Right renal cortex interstitium (tissue), 3 donors: ENCODE data around the gene SIGLEC14. TPM values are rescaled to one million over a fixed set of nuclear protein-coding genes. Genes with fewer than 3 reads are reported as not detected.
"Not testable (repeated sequence)": the region's sequence is repeated elsewhere in the genome, so short reads cannot be mapped to it uniquely, and the experiment has no call there.

Experiments
- DNase-seq, 3 donors: peaks; one replicate each; pipeline ENCODE4 v3.0.0-alpha.2; 2013; ENCODE audit warnings: low read depth in 3 of 3, low spot score in 2 of 3
- polyA plus RNA-seq, 3 donors: library from polyadenylated mRNA; unstranded; fragments of 120-200 nt; gene quantifications; one replicate each; pipeline ENCODE4 v1.2.1, GENCODE V29; 2013; ENCODE audit not compliant: insufficient read length in 3 of 3

SIGLEC14 gene, protein sequence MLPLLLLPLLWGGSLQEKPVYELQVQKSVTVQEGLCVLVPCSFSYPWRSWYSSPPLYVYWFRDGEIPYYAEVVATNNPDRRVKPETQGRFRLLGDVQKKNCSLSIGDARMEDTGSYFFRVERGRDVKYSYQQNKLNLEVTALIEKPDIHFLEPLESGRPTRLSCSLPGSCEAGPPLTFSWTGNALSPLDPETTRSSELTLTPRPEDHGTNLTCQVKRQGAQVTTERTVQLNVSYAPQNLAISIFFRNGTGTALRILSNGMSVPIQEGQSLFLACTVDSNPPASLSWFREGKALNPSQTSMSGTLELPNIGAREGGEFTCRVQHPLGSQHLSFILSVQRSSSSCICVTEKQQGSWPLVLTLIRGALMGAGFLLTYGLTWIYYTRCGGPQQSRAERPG
- polyA plus RNA-seq, result 1 to 10 TPM in 1 of 3 donors, under 1 TPM in 1, not detected in 1; 0.79 to 1.1 TPM

DNA sequence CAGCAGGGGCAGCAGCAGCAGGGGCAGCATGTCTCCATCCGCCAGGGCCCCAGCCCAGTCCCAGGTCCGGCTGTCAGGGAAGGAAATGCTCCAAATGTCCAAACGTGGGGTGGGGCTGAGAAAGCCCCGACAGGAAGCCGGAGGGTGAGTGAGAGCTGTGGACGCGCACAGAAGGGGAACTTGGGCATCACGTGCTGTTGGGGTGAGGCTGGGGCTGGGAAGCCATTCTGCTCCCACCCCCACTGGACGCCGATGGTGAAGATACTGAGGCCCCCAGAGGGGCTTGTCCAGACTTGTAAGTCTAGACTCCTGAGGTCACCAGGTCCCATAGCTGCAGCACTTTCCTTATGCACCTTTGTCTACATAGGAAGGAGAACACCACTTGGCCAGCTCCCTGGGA is at the start of gene SIGLEC14:
Gene SIGLEC14 (minus strand): TSS at position 96 of the 400 bp plus-strand sequence. CDS start 66 bp downstream, at position 30.
- DNase-seq, result not testable (repeated sequence)

DNA sequence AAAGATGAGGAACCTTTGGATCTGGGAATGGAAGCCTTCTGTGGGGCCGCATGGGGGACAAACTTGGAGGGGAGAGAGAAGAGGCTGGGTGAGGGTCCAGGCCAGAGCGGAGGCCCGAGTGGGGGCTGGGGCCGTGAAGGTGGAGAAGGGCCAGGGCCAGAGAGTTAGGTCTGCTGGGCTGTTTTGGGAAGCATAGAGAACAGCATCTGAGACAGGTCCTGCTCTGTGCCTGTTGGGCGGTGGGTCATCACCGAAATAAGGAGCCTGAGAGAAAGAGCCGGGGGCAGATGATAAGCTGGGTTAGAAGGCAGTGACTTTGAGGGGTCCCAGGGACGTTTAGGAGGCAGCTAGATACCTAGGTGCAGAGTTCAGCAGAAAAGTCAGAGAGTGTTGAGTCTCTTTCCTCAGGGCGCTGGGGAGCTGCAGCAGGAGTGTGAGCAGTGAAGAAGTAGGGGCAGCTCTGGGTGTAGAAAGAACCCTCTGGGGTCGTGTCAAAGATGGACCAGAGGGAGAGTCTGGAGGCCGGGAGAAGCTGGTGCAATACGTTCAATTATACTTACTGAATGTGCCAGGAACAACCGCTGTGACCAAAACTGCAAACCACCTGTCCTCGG is 49.2 kb upstream of the SIGLEC14 start:
- no peak for DNase-seq

DNA sequence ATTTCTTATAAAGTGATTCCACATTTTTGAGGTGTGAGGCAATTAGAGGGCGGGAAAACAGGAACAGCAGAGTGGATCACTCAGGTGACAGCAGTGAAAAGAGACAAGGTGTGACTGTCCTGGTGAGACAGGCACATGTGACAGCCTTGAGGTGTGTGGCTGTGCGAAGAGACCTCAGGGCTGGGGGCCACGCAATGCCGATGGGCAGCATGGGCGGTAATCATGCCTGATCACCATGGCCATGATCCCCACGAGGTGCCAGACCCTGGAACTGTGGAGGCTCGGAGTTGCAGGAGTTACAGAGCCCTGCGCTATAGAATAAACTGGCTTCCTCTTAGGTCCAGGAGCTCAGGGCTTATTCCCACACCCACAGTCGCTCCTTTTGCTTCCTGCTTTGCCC is 48.5 kb upstream of the SIGLEC14 start:
- no peak for DNase-seq

DNA sequence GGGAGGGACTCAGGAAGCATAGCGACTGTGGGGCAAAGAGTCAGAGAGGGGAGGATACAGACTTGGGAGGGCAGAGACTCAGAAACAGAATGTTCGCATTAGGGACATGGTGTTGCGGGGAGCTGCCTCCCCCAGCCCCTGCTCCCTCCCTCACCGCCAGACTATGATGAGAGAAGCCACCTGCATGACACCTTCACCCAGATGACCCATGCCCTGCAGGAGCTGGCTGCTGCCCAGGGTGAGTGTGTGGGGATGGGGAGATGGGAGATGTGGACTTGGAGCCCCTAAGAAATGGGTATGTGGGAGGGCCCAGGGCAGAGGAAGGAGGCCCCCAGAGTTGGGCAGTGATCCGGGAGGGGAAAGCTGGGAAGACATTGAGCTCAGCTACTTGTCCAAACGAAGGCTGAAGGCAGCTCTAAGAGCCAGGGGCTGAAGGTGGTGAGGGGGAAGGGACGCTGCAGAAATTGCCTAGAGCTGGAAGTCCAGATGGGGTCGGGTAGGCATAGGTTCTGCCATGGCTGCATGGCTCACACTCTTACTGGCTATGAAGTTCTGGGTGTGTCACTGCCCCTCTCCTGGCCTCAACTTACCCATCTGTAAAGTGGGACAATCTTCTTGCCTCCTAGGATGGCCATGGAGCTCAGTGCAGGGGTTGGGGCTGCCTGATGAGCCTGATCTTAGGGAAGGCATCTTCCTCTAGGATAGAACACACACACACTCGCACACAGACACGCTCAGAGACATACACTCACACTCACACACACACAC is 47.9 kb upstream of the SIGLEC14 start:
- no peak for DNase-seq

DNA sequence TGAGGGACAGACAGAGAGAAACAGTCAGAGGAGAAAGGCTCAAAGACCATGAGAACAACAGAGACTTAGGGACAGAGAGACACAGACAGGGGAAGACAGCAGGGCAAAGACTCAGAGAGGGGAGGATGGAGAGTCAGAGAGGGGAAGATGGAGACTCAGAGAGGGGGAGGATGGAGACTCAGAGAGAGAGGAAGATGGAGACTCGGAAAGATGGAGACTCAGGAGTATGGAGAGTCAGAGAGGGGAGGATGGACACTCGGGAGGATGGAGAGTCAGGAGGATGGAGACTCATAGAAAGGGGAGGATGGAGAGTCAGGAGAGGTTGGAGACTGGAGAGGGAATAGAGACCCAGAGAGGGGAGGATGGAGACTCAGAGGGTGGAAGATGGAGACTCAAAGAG is 47.2 kb upstream of the SIGLEC14 start:
- DNase-seq, result no peak

DNA sequence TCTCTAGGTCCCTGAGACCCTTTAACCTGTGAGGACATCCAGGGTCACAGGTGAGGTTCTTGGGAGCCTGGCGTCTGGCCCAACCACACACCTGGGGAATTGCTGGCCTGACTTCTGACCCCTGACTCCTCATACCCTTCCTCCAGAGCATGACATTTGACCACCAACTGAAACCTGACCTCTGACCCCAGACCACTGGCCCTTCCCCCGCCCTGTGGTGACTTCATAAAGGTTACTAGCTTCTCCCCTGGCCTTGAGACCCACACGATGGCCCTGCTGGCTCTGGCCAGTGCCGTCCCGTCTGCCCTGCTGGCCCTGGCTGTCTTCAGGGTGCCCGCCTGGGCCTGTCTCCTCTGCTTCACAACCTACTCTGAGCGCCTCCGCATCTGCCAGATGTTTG is 46.6 kb upstream of the SIGLEC14 start, which contains the start of gene SPACA6:
Gene SPACA6 (plus strand): TSS at position 71 of the 400 bp plus-strand sequence. CDS start 197 bp downstream, at position 268.
- no peak for DNase-seq

DNA sequence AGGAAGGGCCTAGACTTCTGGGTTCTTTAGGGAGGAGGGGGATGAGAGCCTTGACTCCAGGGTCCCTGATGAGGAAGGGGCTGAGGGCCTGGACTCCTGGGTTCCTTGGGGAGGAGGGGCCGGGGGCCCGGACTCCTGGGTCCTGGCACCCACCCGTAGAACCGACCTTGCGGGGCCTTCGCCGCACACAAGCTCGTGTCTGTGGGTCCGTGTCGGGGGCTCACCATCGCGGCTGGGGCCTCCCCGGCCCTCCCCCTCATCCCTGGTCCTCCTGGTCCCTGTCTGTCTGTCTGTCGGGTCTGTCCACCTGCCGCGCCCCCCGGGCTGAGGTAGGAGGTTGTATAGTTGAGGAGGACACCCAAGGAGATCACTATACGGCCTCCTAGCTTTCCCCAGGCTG is 45.8 kb upstream of the SIGLEC14 start:
- no peak for DNase-seq

DNA sequence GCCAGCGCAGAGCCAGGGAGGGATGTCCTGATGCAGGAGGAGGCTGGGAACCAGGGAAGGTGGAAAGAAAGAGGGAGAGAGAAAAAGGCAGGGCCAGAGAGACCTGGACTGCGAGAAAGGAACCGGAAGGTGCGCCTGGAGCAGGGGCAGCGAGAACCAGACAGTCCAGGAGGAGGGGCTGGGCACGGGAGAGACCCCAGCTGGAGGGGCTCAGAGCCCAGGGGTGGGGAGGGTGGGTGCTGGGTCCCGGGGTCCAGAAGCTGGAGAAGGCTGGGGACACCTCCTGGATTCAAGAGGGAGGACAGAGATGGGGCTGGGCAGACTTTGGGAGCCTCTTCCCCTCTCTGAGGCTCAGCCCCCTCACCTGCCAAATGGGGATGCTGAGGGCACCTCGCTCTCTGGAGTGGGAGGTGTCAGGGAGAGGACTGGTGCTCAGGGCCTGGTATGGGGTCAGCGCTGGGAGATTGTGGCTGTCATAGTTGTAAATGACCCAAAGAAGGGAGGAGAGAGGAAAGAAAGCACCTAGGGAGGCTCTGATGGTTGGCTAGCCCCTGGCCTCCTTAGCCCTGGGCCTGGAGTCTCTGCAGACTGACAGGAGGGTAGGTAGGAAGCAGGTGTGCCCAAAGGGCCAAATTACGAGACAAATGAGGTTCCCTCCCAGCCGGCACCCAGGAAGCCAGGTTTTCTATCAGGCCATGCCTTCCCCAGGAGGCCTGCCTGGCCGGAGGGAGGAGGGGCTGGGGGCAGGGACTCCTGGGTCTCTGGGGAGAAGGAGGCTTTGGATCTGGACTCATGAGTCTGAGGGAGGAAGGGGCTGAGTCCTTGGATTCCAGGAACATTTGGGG is 45.2 kb upstream of the SIGLEC14 start:
- no peak for DNase-seq

DNA sequence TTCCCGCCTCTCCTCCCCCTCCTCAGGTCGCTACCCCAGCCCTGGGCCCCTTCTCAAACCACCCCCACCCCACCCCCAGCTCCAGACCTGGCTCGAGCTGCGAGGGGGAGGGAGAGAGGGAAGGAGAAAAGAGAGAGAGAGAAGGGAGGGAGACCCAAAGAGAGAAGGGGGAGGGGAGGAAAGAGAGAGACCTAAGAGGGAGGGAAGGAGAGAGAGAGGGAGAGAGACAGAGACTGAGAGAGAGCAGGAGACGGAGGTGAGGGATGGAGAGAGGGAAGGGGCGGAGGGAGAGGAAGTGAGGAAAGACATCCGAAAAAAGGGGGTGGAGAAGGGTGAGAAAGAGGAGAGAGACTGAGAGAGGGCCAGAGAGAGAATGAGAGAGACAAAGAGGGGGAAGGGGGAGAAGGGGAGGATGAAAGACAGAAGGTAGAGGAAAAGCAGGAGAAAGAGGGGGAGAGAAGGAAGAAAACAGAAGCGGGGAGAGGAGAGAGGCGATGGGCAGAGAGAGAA is 44.5 kb upstream of the SIGLEC14 start:
- no peak for DNase-seq

DNA sequence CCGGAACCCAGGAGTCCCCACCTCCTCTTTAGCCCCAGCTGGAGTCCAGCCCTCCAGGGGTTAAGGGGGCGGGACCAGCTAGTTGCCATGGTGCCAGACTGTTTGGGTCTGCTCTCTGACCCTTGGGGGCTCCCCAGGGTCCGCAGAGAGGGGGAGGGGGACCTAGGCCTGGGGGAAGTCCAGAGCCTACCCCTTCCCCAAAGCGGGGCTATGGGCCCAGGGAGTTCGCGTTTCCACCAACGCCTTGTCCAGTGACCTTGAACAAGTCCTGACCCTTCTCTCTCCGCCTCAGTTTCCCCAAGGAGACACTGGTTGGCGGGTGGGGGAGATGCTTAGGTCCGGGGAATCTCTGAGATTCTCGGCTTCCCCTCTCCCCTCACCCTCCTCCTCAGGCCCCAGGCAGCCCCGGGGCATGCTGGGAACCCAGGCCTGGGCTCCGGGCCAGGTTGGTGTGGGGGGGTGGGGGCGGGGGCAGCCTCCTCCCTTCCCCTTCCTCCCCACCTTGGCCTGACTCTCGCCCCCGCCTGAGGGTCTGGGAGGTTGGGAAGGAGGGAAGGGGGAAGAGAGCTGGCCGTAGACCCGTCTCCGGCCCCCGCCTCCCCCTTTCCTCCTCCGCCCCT is 43.9 kb upstream of the SIGLEC14 start:
- peak in 1 of 3 donors; percentile 79 for DNase-seq

DNA sequence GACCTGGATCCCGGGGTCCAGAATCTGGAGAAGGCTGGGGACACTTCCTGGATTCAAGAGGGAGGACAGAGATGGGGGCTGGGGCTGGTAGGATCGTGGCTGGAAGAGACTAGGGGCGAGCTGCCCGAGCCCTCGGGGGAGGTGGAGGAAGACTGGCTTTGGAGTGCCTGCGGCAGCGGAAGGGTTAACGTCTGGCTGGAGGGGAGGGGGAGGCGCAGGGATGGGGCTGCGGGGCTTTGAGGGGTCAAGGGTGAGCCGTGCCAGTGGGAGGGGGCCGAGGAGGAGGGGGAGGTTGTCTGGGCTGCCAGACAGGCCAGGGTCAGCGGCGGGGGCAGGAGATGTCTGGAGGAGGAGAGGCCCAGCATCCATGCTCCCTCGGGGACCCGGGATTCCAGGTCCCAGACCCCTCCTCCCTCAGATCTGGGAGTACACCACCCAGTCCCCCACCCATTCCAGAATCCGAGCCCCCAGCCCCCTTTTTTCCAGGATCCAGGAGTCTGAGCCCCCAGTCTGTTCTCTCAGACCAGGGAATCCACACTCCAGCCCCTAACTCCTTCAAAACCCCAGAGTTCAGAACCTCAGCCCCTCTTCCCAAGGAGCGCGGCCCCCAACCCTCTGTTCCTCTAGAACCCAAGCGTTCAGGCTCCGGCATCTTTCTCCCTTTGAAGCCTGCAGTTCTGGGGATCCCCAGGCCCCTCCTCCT is 43.3 kb upstream of the SIGLEC14 start:
- DNase-seq, result no peak

DNA sequence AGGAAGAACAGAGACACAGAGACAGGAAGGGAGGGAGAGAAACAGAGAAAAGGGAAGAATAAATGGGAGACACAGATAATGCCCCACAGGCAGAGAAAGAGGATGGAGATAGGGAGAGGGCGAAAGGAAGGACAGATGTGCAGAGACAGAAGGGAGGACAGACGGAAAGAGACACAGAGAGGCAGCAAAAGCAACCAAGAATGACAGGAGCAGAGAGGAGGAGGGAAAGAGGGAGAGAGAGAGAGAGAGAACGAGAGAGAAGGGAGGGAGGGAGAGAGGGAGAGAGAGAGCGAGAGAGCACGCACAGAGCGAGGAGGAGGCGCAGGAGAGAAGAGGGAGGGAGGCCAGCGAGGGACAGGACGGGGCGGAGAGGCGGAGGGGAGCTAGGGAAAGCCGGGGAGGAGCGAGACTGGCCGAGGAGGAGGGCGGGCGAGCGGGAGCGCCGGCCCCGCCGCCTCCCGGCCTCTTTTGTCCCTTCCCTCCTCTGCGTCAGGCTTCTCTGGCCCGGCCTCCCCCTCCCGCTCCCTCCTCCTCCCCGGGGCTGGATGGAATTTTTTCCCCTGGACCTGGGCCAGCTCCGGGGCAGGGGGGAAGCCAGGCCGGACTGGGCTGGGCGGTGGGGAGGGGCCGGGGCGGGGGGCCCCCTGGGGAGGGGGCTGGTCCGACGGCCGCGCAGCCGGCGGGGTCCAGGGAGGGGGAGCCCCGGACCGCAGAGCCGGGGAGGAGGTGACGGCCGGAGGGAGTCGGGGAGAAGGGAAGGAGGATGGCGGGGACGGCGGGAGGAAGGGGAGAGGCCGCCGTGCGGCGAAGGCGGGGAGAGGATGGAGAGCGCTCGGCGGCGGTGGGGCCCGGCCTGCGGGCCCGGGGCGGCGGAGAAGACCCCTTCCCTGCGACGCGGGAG is 42.3 kb upstream of the SIGLEC14 start:
- peak in 2 of 3 donors; percentile 92 for DNase-seq

DNA sequence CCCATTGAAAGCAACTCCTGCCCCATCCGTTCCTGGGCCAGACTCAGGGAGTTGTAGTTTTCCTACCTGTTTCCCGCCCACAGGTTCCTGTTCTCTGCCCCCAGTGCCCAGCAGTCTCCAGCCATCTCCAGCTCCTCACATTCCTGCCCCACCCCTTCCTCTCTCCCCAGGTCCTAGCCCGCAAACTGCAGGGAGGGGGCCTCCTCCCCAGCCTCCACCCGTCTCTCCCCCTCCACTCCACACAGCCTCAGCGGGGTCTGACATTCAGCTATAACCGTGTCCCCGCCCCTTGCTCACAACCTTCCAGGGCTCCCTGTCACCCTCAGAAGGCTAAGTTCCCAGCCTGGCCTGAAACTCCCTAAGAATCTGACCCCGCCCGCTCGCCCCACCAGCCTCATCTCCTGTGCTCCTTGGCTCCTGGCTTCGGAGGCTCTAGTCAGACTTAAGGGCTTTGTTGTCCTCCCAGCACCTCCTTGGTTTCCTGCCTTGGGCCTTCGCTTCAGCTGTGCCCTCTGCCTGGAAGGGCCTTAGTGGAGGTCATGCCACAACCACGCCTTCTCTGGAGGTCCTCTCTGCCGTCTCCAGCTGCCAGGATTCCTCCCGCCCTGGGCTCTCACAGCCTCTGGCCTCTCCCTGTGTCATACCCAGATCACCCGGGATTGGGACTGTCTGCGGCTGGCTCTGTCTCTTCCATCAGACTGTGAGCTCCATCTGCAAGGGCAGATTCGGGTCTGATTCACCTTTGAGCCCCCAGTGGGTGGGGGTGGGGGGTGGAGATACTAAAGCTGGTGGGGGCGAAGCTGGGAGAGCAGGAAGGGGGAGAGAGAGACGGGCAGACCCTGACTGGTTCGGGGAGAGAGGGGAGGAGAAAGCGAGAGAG is 41.4 kb upstream of the SIGLEC14 start:
- no peak for DNase-seq

DNA sequence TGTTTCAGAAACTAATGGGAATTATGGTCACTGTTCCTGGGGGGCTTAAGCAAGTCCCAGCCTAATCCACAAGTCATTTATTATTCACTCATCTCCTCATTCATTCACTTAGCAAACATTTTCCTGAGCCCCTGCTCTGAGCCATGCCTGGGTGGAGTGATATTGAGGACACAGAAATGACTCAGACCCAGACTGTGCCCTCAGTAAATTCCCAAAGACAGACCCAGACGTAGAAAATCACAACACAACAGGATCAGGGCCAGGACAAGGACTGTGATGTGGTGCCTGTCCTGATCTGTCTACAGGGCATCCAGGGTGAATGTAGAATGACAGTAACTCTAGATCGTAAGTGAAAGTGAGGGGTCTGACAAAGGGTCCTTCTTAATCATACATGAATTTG is 39.5 kb upstream of the SIGLEC14 start:
- no peak for DNase-seq

DNA sequence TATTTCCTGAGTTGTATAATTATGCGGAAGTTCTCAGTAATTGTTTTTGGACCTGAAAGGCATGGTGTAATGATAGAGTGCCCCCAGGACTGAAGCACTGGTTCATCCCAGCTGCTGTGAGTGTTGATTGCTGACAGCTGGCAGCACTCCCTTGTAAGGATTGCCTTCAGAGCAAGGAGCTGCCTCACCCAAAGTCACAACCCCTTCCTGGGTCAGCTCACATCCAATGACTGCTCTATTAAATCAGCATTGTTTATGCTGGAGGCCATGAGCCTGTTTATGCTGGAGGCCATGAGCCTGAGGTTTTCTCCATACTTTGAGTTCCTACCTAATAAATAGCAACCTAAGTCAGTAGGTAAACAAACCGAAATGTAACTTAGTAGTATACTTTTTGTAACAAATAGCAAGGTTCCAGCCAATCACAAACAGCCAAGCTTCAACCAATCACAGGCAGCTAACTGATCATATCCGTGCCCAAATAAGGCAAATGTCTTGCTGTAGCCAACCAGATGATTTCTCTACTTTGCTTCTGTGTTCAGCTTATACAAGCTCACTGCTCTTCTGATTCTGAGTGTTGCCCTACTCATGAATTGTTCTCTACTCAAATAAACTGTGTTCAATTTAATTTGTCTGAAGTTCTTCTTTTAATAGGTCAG is 34.8 kb upstream of the SIGLEC14 start:
- DNase-seq, result no peak

DNA sequence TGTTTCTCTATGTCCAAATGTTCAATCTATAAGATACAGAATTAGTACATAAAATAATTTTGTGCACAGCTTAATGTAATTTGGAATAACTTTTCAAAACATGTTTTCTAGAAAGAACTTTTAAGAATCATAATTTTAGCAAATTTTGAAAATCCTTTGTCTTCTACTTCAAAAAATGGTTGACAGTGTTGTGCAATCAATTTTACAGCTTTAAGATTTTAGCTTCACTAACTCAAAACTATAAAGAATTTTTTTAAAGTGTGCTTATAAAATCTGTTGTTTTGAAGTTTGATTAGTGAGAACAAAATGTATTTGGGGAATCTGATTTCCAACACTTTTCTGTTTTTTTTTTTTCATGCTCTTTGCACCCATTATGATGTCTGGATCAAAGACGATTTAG is 33.8 kb upstream of the SIGLEC14 start:
- DNase-seq, result no peak
